ENCODE results near the gene CORO2A. TPM values are rescaled to one million over a fixed set of nuclear protein-coding genes. Genes with fewer than 3 reads are reported as not detected.

The CORO2A gene
- total and polyA plus RNA-seq, 2 of the 13 experiments (the other 11 are each of a cell fraction or from before 2014, with no cell fraction given): 14.4 to 15.3 TPM

GRCh38 chr9:98192503-98193335, at the start of gene CORO2A (continued):
- peak; percentile 66; the same call in 1 of the 2 replicates for TF ChIP-seq IRF2 (CRISPR knock-in tag; IDR thresholded peaks at IDR 0.05)
- TF ChIP-seq, protein P1, sequence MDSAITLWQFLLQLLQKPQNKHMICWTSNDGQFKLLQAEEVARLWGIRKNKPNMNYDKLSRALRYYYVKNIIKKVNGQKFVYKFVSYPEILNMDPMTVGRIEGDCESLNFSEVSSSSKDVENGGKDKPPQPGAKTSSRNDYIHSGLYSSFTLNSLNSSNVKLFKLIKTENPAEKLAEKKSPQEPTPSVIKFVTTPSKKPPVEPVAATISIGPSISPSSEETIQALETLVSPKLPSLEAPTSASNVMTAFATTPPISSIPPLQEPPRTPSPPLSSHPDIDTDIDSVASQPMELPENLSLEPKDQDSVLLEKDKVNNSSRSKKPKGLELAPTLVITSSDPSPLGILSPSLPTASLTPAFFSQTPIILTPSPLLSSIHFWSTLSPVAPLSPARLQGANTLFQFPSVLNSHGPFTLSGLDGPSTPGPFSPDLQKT (CRISPR knock-in tag; IDR thresholded peaks at IDR 0.05; ENCODE audit: borderline replicate concordance): no peak
- no peak for TF ChIP-seq RBAK (CRISPR knock-in tag; IDR thresholded peaks at IDR 0.05)
- TF ChIP-seq HOXA5 (CRISPR knock-in tag; IDR thresholded peaks at IDR 0.05): peak; percentile 91; the same call in 1 of the 2 replicates
- TF ChIP-seq, protein P2, sequence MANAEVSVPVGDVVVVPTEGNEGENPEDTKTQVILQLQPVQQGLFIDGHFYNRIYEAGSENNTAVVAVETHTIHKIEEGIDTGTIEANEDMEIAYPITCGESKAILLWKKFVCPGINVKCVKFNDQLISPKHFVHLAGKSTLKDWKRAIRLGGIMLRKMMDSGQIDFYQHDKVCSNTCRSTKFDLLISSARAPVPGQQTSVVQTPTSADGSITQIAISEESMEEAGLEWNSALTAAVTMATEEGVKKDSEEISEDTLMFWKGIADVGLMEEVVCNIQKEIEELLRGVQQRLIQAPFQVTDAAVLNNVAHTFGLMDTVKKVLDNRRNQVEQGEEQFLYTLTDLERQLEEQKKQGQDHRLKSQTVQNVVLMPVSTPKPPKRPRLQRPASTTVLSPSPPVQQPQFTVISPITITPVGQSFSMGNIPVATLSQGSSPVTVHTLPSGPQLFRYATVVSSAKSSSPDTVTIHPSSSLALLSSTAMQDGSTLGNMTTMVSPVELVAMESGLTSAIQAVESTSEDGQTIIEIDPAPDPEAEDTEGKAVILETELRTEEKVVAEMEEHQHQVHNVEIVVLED (CRISPR knock-in tag; IDR thresholded peaks at IDR 0.05; ENCODE audit: borderline replicate concordance): peak; percentile 62; the same call in 1 of the 2 replicates
- no peak for TF ChIP-seq CC2D1A (CRISPR knock-in tag; IDR thresholded peaks at IDR 0.05)
- TF ChIP-seq, protein P3, sequence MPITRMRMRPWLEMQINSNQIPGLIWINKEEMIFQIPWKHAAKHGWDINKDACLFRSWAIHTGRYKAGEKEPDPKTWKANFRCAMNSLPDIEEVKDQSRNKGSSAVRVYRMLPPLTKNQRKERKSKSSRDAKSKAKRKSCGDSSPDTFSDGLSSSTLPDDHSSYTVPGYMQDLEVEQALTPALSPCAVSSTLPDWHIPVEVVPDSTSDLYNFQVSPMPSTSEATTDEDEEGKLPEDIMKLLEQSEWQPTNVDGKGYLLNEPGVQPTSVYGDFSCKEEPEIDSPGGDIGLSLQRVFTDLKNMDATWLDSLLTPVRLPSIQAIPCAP (CRISPR knock-in tag; IDR thresholded peaks at IDR 0.05; ENCODE audit: low read depth): no peak
- TF ChIP-seq AGO2 (optimal IDR thresholded peaks at IDR 0.05; ENCODE audit: low read depth, low read length): no peak
- TF ChIP-seq DMTF1 (CRISPR knock-in tag; IDR thresholded peaks at IDR 0.05): no peak
- TF ChIP-seq, protein P4, sequence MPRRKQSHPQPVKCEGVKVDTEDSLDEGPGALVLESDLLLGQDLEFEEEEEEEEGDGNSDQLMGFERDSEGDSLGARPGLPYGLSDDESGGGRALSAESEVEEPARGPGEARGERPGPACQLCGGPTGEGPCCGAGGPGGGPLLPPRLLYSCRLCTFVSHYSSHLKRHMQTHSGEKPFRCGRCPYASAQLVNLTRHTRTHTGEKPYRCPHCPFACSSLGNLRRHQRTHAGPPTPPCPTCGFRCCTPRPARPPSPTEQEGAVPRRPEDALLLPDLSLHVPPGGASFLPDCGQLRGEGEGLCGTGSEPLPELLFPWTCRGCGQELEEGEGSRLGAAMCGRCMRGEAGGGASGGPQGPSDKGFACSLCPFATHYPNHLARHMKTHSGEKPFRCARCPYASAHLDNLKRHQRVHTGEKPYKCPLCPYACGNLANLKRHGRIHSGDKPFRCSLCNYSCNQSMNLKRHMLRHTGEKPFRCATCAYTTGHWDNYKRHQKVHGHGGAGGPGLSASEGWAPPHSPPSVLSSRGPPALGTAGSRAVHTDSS (CRISPR knock-in tag; conservative IDR thresholded peaks at IDR 0.05): 0 out of 2 replicates have a peak, but pooled peaks have one; percentile 9
- TF ChIP-seq SKI (IDR thresholded peaks at IDR 0.05; ENCODE audit: partially characterized antibody): peak; percentile 54
- TF ChIP-seq MATR3 (CRISPR knock-in tag; IDR thresholded peaks at IDR 0.05): no peak
- TF ChIP-seq, protein P5, sequence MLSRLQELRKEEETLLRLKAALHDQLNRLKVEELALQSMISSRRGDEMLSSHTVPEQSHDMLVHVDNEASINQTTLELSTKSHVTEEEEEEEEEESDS (CRISPR knock-in tag; IDR thresholded peaks at IDR 0.05; ENCODE audit: borderline replicate concordance): no peak
- TF ChIP-seq ZNF598 (CRISPR knock-in tag; IDR thresholded peaks at IDR 0.05; ENCODE audit: borderline replicate concordance): peak; percentile 52; the same call in 1 of the 2 replicates
- TF ChIP-seq ARNT2 (CRISPR knock-in tag; IDR thresholded peaks at IDR 0.05; ENCODE audit: low read depth): peak; percentile 26; the same call in 1 of the 2 replicates
- no peak for TF ChIP-seq ZNF446 (CRISPR knock-in tag; IDR thresholded peaks at IDR 0.05)
- TF ChIP-seq, protein P6, sequence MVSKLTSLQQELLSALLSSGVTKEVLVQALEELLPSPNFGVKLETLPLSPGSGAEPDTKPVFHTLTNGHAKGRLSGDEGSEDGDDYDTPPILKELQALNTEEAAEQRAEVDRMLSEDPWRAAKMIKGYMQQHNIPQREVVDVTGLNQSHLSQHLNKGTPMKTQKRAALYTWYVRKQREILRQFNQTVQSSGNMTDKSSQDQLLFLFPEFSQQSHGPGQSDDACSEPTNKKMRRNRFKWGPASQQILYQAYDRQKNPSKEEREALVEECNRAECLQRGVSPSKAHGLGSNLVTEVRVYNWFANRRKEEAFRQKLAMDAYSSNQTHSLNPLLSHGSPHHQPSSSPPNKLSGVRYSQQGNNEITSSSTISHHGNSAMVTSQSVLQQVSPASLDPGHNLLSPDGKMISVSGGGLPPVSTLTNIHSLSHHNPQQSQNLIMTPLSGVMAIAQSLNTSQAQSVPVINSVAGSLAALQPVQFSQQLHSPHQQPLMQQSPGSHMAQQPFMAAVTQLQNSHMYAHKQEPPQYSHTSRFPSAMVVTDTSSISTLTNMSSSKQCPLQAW (CRISPR knock-in tag; IDR thresholded peaks at IDR 0.05): peak; percentile 49; the same call in 1 of the 2 replicates

Measured in HepG2 (cell line).